GM18520 (cell line): Measurements from ENCODE around the gene VWA5B1.
"Not testable (repeated sequence)": the region's sequence is repeated elsewhere in the genome, so short reads cannot be mapped to it uniquely, and the experiment has no call there.

Experiments
- ATAC-seq: cut with Tn5 transposase; IDR thresholded peaks from one replicate; pipeline ENCODE4 v1.9.1; 2021; ENCODE audit not compliant: unreplicated experiment

The VWA5B1 gene, protein sequence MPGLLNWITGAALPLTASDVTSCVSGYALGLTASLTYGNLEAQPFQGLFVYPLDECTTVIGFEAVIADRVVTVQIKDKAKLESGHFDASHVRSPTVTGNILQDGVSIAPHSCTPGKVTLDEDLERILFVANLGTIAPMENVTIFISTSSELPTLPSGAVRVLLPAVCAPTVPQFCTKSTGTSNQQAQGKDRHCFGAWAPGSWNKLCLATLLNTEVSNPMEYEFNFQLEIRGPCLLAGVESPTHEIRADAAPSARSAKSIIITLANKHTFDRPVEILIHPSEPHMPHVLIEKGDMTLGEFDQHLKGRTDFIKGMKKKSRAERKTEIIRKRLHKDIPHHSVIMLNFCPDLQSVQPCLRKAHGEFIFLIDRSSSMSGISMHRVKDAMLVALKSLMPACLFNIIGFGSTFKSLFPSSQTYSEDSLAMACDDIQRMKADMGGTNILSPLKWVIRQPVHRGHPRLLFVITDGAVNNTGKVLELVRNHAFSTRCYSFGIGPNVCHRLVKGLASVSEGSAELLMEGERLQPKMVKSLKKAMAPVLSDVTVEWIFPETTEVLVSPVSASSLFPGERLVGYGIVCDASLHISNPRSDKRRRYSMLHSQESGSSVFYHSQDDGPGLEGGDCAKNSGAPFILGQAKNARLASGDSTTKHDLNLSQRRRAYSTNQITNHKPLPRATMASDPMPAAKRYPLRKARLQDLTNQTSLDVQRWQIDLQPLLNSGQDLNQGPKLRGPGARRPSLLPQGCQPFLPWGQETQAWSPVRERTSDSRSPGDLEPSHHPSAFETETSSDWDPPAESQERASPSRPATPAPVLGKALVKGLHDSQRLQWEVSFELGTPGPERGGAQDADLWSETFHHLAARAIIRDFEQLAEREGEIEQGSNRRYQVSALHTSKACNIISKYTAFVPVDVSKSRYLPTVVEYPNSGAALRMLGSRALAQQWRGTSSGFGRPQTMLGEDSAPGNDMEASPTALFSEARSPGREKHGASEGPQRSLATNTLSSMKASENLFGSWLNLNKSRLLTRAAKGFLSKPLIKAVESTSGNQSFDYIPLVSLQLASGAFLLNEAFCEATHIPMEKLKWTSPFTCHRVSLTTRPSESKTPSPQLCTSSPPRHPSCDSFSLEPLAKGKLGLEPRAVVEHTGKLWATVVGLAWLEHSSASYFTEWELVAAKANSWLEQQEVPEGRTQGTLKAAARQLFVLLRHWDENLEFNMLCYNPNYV

DNA sequence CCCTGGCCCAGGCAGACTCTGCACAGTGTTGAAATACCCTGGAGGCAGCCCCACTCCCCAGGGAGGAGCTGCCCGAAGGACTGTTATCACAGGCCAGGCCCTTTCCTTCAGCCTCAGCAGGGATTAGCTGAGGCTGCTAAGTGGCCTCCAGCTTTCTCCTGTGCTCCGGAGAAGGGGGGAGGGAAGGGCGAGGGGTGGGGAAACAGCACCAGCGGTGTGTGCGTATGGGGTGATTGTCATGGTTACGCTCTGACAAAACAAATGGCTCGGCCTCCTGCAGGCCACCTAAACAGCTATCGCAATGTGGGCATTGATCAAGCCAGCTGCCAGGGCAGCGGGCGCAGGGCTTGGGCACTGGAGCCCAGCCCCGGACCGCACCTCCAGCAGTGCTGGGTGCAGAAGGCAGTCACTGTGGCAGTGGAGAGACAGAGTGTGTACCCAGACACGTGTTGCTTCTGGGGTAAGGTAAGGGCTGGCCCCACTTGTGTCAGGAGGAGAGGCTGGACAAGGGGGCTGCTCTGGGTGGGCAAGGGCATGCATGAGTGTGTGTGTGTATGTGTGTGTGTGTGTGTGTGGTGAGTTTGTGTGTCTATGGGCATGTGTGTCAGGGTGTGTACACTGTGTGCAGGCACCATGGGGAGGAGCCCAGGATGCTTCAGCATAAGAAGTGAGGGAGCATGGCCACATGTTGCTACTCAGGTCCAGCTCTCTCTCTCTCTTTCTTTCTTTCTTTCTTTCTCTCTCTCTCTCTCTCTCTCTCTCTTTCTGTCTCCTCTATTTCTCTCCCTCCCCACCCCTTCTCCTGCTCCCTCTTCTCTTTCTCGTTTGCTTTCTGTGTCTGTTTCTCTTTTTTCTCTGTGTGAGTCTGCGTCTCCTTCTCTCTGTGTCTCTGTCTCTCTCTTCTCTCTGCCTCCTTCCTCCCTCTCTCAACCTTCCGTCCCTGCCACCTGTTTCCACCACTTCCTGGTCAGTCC lies at the start of gene VWA5B1:
Gene VWA5B1, plus strand, starts transcription at position 252 of the 974 bp plus-strand sequence. CDS start 19,727 bp downstream, outside the sequence.
- ATAC-seq, result no peak

DNA sequence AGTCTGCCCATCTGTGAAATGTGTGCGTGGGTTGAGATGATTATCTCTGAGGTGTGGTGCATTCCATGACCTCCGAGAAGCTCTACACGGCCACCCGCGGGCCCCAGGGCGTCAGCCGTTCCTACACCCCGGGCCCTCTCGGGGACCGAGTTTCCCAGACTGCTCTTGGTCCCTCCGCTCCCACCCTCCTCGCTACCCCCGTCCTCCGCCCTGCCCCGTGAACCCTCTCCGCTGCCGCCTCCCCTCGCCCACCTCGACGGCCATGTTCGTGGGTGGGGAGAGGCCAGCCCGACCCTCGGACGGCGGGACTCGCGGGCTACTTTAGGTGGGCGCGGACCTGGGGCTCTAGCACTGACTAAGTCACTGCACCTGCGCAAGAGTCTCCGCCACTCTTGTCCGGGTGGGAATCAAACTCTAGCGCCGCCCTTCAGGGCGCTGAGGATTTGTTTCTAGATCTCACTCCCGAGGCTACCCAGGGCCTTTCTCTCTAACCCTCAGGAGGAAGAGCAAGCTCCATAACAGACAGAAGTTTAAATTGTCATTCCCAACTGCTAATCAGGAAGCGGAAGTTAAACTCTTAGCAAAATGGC lies 47.7 kb upstream of the VWA5B1 start:
- no peak for ATAC-seq

DNA sequence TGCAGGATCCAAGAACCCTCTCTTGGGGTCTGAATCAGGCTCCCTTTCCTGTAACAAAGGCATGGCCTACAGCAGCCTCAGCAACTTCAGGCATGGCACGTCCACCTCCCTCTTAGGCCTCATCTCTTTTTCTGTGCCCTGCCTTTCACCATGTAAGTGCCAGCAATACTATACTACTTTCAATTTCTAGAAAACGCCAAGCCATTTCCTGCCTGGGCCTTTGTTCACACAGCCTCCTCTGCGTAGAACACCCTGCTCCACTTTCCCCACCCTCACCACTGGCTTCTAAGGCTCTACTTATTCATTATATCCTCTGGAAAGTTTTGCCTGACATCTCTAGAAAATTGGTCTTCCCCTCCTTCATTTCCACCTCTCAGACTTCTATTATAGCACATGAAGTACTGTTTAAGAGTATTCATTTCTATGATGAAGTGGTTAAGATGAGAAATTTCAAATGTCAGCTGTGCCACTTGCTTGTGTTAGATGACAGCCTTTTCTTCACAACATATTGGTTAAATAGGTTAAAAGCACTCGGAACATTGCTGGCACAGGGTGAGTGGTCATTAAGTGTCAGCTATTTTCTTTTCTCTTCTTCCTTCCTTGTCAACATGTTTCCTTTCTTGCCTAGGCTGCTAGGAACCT lies 41.6 kb upstream of the VWA5B1 start:
- ATAC-seq, result no peak

DNA sequence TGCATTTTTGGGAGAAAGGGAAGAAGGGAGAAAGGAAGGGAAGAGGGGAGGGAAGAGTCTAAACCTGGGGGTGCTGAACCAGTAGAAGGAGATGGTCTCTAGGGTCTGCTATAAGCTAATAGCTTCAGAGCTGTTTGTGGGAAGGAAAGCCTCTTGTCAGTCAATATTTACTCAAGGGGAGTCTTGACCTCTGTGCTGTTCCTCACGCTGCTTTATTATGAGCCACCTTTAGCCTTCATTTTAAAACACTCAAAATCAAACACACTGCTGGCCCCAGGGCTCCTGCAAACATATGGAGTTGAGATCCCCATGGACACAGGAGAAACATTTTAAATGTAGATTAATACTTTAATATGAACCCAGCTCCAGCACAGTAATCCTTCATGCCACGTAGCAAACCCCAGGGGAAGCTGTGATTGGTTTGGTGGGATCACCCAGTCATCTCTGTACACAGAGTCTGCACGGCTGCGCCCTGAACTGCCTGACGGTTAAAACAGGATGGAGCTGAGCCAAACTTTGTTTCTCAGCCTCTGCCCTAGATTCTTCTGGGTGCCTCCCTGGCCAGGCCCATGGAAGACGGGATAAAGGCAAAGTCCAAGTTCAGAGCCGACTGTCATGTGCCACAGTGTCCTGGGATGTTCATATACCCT lies 40.2 kb upstream of the VWA5B1 start:
- ATAC-seq, result no peak

DNA sequence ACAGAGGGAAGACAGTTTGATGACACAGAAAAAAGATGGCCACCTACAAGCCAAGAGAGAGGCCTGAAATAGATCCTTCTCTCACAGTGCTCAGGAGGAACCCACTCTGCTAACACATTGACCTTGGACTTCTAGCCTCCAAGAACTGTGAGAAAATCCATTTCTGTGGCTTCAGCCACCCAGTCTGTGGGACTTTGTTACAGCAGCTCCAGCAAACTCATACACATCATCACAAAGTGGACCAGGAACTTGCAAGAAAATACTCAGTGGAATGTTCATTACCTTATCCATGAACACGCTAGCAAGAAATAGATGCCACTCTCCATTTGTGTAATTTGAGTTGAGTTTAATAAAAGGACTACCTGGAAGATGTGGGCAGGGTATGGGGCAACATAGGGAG lies 38.1 kb upstream of the VWA5B1 start:
- no peak for ATAC-seq

DNA sequence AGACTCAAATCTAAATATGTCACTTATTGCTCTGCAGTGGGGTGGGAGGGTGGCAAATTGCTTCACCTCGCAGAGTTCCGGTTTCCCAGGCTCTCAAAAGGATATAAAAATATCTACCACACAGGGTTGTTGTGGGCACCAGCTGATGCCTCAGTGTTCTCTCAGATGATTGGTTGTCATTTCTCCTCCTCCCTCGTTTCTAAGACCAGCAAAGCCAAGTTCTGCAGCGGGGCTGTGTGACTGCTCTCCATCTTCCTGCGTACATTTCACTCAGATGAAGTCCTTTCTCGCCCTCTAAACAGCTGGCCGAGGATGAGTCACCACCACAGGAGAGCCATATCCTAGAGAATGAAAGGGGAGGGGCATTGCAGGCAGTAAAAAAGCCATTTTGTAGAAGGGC lies 35.0 kb upstream of the VWA5B1 start:
- ATAC-seq, result no peak

DNA sequence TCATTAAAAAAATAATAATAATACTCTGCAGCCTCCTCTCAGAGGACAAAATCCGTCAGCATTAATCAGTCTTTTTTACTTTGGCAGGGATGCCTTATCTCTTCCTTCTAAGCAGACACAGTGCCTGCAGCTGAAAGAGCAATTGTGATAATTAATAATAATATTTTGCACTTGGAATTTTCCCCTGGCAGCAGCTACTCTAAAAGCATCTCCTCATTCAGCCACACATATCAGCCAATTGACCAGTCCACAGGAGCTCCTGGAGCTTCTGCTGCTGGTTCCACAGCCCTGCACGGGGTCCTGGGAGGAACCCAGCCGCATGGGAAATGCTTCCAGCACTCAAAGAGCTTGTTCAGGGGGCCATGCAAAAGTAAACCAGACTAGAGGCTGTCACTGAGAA lies 31.0 kb upstream of the VWA5B1 start:
- no peak for ATAC-seq

DNA sequence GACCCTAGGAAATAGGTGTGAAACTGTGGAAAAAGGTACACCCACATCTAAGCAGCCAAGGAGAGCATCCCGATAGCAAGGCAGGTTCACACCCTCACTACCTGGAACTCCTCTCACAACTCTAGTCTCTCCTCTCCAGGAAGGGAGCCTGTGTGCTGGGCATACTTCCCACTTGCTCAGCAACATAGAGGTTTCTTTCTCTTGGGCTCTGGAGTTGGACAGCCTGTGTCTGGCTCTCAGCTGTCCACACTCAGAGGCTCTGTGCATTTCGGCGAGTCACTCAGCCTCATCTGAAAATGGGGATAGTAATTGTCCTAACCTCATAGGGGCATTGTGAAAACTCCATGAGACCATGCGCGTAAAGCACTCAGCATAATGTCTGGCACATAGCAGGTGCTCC lies 29.6 kb upstream of the VWA5B1 start:
- no peak for ATAC-seq

DNA sequence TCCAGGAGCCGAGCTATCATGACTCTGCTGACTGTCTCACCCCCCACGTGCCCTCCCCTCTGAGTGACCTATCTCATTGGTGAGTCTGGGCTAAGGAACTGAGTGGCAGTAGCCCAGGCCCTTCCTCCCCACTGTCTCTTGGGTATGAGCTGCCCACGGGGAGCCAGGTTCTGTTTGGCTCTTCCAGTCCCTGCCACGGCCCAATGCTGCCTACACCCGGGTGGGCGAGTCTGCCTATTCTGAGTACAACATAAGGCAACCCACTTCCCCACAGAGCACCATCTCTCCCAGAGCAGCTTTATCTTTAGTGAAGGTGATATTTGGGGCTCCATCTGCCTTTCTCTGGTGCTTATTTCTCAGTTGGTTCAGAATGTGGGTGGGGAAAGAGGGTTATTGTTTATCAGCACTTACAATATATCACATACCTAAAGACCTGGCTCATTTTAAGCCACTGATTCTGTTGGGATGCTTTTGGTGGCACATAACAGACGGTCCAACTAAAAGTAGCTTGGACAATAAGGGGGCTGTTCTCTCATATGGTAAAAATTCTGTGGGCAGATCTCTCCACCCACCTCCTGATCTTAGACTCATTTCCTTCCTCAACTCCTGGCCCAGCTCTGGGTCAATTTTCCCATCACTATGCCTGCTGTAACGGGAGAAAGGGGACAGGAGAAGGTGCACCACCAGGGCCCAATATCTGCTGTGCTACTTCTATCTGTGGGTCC lies 27.7 kb upstream of the VWA5B1 start:
- no peak for ATAC-seq

DNA sequence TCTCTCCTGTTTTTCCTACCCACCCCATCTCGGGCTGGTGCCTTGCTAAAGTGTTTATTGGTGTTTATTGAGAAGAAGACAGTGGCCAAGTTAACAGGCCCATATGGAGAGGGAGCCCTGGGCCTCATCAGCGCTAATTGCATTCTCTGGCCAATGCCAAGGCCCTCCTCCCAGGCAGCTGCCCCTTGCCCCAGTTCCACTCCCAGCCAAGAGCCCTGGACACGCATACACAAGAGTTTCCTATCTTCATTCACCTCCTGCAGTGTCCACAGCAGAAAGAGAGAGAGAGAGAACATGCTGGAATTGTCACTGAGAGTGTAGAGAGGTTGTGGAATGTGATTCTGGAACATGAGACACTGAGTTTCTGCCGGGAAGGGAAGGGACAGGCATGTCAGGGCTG lies 25.4 kb upstream of the VWA5B1 start:
- no peak for ATAC-seq

DNA sequence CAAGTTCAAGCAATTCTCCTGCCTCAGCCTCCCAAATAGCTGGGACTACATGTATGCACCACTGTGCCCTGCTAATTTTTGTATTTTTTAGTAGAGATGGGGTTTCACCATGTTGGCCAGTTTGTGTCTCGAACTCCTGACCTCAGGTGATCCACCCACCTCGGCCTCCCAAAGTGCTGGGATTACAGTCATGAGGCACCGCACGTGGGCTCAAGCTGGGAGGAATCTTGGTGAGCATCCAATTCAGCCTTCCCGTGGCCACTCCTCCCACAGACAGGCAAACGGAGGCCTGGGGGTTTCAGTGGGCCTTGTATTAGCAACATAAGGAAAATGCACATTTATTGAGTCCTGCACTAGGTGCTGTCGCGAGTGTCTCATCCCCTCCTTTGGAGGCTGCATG lies 24.5 kb upstream of the VWA5B1 start:
- ATAC-seq, result no peak

DNA sequence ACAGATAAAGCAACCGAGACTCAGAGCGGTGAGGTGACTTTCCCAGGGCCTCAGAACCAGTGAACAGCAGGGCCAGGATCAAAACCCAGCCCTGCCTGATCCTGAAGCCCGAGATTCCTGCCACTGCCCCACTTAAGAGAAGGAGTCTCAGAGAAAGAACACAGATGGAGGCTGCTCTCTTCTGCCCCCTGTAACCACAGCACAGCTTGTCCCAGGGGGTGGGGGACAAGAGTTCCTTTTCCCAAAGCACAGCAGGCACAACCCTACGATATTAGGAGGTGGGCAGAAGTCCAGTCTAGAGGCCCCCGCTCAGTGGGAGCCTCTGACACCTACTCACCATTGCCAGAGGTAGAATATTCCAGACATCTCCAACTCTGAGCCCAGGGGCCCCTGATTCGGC lies 24.0 kb upstream of the VWA5B1 start:
- ATAC-seq, result no peak

DNA sequence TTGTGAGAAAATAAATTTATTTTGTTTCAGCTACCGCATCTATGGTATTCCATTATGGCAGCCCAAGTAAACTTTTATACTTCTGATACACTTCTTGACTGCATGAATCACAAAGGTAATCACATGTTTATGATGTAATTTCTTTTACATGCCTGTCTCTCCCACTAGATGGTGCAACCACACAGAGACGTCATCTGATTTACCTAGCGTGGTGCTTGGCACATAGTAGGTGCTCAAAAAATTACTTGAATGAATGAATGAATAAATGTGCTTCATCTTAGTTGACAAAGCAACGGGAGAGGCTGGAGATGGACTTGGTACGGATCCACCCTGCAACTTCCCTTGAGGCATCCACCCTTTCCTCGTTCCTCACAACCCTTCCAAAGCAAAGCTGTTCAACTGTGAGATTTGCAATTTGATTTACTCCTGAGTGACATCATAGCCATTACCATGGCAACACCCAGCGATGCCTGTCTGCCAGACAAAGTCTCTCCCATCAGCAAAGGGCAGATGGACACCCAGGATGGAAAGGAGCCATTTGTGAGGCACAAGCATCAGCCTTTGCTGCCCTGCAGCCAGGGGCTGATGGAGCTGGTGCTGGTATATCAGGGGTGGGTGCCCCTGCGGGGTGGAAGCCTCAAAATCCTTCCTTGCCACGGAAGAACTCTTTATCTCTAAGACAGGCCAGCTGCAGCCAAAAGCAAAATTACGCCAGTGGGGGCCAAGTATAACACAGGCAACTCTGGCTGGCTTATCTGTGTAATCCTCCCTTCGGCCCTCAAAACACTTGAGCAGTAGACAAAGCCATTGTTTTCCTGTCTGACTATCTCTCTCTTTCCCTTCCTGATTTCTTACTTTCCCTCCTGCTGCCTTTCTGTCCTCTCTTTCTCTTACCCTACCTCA lies 18.9 kb upstream of the VWA5B1 start:
- ATAC-seq, result no peak

DNA sequence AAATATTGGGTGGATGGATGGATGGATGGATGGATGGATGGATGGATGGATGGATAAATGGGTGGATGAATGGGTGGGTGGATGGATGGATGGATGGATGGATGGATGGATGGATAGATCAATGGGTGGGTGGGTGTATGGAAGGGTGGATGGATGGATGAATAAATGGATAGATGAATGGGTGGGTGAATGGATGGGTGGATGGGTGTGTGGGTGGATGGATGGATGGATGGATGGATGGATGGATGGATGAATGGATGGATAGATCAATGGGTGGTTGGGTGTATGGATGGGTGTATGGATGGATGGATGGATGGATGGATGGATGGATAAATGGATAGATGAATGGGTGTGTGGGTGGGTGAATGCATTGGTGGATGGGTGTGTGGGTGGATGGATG lies 17.0 kb upstream of the VWA5B1 start:
- ATAC-seq, result not testable (repeated sequence)

DNA sequence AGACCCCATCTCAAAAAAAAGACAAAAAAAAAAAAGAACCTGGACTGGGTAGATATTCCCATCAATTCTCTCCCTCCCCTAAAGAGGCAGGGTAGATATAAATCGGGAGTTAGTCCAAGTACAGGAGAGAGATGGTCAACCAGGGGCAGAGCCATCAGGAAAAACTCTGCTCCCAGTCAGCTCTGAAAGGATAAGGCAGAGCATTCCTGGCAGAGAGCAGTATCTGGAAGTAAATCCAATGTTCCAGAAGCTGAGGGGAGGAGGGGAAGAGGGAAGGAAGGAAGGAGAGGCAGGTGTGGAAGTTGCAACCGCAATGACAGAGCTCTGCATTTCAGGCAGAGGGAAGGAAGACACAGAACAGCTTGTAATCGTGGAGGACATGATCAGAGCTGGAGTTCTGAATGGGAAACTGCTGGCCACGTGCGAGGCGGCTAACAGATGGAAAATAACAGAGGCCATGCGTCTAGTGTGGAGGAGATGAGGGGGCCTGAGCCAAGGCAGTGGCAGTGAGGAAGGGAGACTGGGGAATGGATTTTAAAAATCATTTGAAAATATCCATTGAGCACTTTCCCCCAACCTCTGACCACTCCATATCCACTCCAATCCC lies 15.3 kb upstream of the VWA5B1 start:
- ATAC-seq, result no peak

DNA sequence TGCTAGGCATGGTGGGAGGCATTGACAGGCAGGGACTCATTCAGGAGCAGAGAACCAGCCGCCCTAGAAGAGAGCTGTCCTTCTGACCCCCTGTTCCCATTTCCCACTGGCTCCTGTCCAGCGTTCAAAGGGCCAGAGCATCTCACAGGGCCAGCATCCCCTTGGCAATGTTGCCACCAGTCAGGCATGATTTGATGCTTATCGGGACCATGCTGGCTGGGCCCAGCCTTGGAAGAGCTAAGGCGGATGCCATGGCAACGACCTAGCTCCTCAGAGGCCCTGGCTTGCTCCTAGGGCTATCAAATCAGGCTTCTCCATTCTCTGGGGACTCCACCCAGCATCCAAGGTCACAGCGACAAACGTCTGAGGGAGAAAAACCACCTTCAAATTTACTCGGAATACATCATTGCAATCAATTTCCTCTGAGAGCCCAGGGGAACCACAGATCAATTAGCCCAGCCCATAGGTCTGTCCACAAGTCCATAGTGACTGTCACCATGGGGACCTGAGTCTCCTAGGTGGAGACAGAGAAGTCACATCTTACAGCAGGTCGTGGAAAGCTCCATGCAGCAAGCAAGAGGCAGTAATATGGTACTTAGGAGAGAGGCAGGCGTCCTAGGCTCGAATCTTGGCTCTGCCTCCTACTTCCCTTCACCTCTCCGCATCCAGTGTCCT lies 14.1 kb upstream of the VWA5B1 start:
- ATAC-seq, result no peak
